ENCODE measurements around the gene ZFHX3.
A peak's percentile ranks its signal among the peaks of the same experiment; 100 is the strongest.

Gene ZFHX3

GRCh38 chr16:73059779-73060615 is 12.1 kb upstream of the ZFHX3 start:
- H3K27me3 ChIP-seq (ENCODE audit: insufficient read depth, low read length) = peaks cover 87% of the 10 kb centered on the region
- no peak overlapping the region for H3K9ac ChIP-seq (ENCODE audit: low read depth, low read length)
- WGBS = under 1% methylated on average over 9 of the region's 10 CpGs
- no peaks in the 10 kb centered on the region for H3K9me3 ChIP-seq (ENCODE audit: insufficient read depth, low read depth, low read length)
- no peak overlapping the region for H3K27ac ChIP-seq (ENCODE audit: low read depth, low read length)
- H3K4me1 ChIP-seq (ENCODE audit: insufficient read depth, low read length) = peaks cover 79% of the 10 kb centered on the region
- H3K4me3 ChIP-seq (ENCODE audit: low read length) = peak overlapping the region; percentile 12; the same call in 1 of the 2 replicates
- no peaks in the 10 kb centered on the region for H3K36me3 ChIP-seq (ENCODE audit: insufficient read depth, low read length)

- peaks cover 87% of the 10 kb centered on the region for H3K27me3 ChIP-seq (ENCODE audit: insufficient read depth, low read length)
- WGBS = under 1% methylated on average over 70 of the region's 72 CpGs
- H3K36me3 ChIP-seq (ENCODE audit: insufficient read depth, low read length) = no peaks in the 10 kb centered on the region
- peaks cover 78% of the 10 kb centered on the region for H3K4me1 ChIP-seq (ENCODE audit: insufficient read depth, low read length)
- no peak overlapping the region for H3K27ac ChIP-seq (ENCODE audit: low read depth, low read length)
- peak overlapping the region; percentile 59 for H3K4me3 ChIP-seq (ENCODE audit: low read length)
- no peak overlapping the region for H3K9ac ChIP-seq (ENCODE audit: low read depth, low read length)
- no peaks in the 10 kb centered on the region for H3K9me3 ChIP-seq (ENCODE audit: insufficient read depth, low read depth, low read length)
Measured at GRCh38 chr16:73058616-73059409, 10.9 kb upstream of the ZFHX3 start.

- peaks cover 76% of the 10 kb centered on the region for H3K4me1 ChIP-seq (ENCODE audit: insufficient read depth, low read length)
- H3K9ac ChIP-seq (ENCODE audit: low read depth, low read length) = no peak overlapping the region
- no peaks in the 10 kb centered on the region for H3K36me3 ChIP-seq (ENCODE audit: insufficient read depth, low read length)
- under 1% methylated on average over 61 of the region's 61 CpGs for WGBS
- peak overlapping the region; percentile 38 for H3K4me3 ChIP-seq (ENCODE audit: low read length)
- H3K9me3 ChIP-seq (ENCODE audit: insufficient read depth, low read depth, low read length) = no peaks in the 10 kb centered on the region
- H3K27me3 ChIP-seq (ENCODE audit: insufficient read depth, low read length) = peaks cover 87% of the 10 kb centered on the region
- no peak overlapping the region for H3K27ac ChIP-seq (ENCODE audit: low read depth, low read length)
Measured at GRCh38 chr16:73058221-73058615, 10.3 kb upstream of the ZFHX3 start.

DNA sequence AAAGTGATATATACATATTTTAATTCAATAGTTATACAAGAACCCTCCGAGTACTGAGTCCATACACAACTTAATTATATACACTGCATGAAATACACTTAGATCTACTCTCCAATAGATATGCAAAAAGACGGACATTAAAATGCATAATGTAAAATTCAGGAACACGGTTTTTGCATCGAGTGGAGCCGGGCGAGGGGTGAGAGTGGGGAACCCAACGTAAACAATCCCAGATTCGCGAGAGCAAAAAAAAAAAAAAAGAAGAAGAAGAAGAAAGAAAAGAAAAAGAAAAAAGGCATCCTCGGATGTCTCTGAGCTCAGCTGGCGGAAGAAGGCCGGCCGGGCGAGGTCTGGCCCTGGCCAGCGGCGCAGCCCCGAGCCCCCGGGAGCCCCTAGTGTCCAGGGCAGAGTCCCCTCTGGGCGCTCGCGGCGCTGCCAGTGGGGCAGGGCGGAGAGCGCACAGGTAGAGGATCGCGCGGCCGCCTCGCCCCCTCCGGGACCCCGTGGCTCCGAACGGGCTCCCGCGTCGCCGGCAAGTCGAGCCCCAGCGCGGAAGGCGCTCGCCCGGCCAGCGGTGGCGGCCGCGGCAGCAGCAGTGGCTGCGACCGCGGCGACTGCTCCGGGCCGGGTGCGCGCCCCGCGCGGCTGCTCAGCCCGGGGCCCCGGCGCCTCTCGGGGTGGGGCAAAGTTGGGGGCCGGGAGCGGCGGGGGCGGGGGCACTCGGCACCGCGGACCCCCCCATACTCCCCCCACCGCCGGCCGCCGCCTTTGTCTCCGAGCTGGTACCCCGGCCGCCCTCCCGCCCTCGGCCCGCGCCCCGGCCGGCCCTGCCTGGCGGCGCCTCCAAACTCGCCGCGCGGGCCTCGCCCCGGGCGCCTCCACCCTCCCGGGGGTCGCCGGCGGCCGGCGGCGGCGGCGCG is 9.6 kb upstream of the ZFHX3 start:
- no peak overlapping the region for H3K27ac ChIP-seq (ENCODE audit: low read depth, low read length)
- H3K27me3 ChIP-seq (ENCODE audit: insufficient read depth, low read length) = peaks cover 87% of the 10 kb centered on the region
- H3K9ac ChIP-seq (ENCODE audit: low read depth, low read length) = peak overlapping the region; percentile 28; the same call in 1 of the 2 replicates
- no peaks in the 10 kb centered on the region for H3K36me3 ChIP-seq (ENCODE audit: insufficient read depth, low read length)
- H3K4me3 ChIP-seq (ENCODE audit: low read length) = peak overlapping the region; percentile 52
- under 1% methylated on average over 101 of the region's 101 CpGs for WGBS
- no peaks in the 10 kb centered on the region for H3K9me3 ChIP-seq (ENCODE audit: insufficient read depth, low read depth, low read length)
- H3K4me1 ChIP-seq (ENCODE audit: insufficient read depth, low read length) = peaks cover 78% of the 10 kb centered on the region

DNA sequence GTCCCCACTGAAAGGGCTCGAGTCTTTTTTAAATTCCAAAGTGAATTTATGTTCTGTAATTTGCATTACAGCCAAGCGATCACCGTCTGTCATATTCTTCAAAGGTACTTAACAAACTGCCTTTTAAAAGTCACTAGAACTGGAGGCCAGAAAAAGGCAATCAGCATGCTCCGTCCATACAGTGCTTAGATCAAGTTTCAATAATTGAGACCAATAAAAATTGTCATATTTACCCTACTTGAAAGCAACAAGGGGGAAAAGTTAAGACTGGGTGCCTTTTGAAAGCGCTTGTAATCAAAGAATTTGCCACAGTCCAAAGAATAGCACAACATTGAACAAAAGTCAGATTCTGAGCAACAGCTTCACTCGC is 9.0 kb upstream of the ZFHX3 start:
- H3K27ac ChIP-seq (ENCODE audit: low read depth, low read length) = no peak overlapping the region
- H3K9me3 ChIP-seq (ENCODE audit: insufficient read depth, low read depth, low read length) = no peaks in the 10 kb centered on the region
- 1% methylated on average over 6 of the region's 6 CpGs for WGBS
- peaks cover 78% of the 10 kb centered on the region for H3K4me1 ChIP-seq (ENCODE audit: insufficient read depth, low read length)
- no peaks in the 10 kb centered on the region for H3K36me3 ChIP-seq (ENCODE audit: insufficient read depth, low read length)
- peaks cover 87% of the 10 kb centered on the region for H3K27me3 ChIP-seq (ENCODE audit: insufficient read depth, low read length)
- H3K4me3 ChIP-seq (ENCODE audit: low read length) = peak overlapping the region; percentile 52
- no peak overlapping the region for H3K9ac ChIP-seq (ENCODE audit: low read depth, low read length)

DNA sequence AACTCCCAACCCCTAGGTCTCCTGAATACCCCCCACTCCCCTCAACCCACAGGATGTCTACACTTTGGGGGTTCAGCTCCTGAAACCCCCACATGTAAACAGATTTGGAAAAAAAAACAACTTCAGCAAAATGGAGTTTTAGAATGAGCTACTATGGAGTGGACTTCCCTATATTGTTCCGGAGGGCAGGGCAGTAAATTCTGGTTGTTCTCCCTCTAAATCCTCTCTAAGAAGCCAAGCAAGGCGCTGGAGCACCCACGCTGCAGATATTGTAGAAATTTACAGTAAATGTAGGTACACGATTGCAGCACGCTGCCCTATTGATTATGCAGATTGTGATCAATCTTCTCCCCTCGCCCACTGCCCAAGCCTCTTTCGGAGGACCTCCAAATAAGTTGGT is 8.5 kb upstream of the ZFHX3 start:
- 8% methylated on average over 7 of the region's 7 CpGs for WGBS
- peaks cover 78% of the 10 kb centered on the region for H3K4me1 ChIP-seq (ENCODE audit: insufficient read depth, low read length)
- no peaks in the 10 kb centered on the region for H3K36me3 ChIP-seq (ENCODE audit: insufficient read depth, low read length)
- no peak overlapping the region for H3K9ac ChIP-seq (ENCODE audit: low read depth, low read length)
- H3K4me3 ChIP-seq (ENCODE audit: low read length) = peak overlapping the region; percentile 52
- no peaks in the 10 kb centered on the region for H3K9me3 ChIP-seq (ENCODE audit: insufficient read depth, low read depth, low read length)
- H3K27ac ChIP-seq (ENCODE audit: low read depth, low read length) = no peak overlapping the region
- H3K27me3 ChIP-seq (ENCODE audit: insufficient read depth, low read length) = peaks cover 87% of the 10 kb centered on the region

GRCh38 chr16:73054813-73055482 is 7.0 kb upstream of the ZFHX3 start:
- Histone ChIP-seq H3K27me3 (ENCODE audit: insufficient read depth, low read length) (peaks cover 87% of the 10 kb centered on the region), H3K27ac (ENCODE audit: low read depth, low read length) (no peak overlapping the region), H3K9me3 (ENCODE audit: insufficient read depth, low read depth, low read length) (no peaks in the 10 kb centered on the region), H3K4me3 (ENCODE audit: low read length) (peak overlapping the region; percentile 21; the same call in 1 of the 2 replicates), H3K9ac (ENCODE audit: low read depth, low read length) (no peak overlapping the region), H3K4me1 (ENCODE audit: insufficient read depth, low read length) (peaks cover 75% of the 10 kb centered on the region), H3K36me3 (ENCODE audit: insufficient read depth, low read length) (no peaks in the 10 kb centered on the region)
- no CpG with 5 or more reads among the region's 5 CpGs for WGBS

DNA sequence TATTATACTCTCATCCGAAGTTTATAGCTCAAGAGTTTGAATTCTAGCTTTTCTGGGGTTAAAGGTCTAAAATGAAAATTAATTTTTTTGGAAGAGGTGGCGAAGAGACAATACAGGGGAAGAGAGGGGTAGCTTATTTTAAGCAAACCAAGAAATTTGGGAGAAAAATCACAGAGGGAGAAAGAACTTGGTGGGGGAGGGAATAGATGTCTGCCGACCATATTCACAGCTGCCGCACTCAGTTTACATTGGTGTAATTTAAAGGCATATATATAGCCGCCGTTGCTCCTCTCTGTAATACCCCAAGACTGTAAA is 6.5 kb upstream of the ZFHX3 start:
- 6% methylated on average over 4 of the region's 6 CpGs for WGBS
- H3K4me1 ChIP-seq (ENCODE audit: insufficient read depth, low read length) = peaks cover 75% of the 10 kb centered on the region

DNA sequence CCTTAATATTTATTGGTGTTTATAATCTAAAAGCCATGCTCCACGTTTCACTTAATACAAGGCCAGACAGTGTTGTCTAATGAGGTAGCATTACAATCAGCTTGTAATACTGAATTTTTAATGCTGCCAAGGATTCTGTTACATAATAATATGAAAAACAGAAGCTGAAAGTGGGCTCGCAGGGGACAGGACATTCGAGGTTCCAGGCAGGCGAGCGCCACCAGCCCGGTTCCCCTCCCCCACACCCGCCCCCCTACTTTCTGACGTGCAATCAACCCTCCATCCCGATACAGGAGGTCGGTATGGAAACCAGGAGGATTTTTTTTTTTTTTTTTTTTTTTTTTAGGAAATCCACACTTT is 6.2 kb upstream of the ZFHX3 start:
- peaks cover 76% of the 10 kb centered on the region for H3K4me1 ChIP-seq (ENCODE audit: insufficient read depth, low read length)
- no peak overlapping the region for H3K9ac ChIP-seq (ENCODE audit: low read depth, low read length)
- H3K4me3 ChIP-seq (ENCODE audit: low read length) = peak overlapping the region; percentile 40

More for the DNA sequence above, 6.5 kb upstream of the ZFHX3 start:
- no peaks in the 10 kb centered on the region for H3K36me3 ChIP-seq (ENCODE audit: insufficient read depth, low read length)
- H3K27ac ChIP-seq (ENCODE audit: low read depth, low read length) = no peak overlapping the region
- H3K27me3 ChIP-seq (ENCODE audit: insufficient read depth, low read length) = peaks cover 87% of the 10 kb centered on the region
- H3K4me3 ChIP-seq (ENCODE audit: low read length) = no peak overlapping the region
- no peaks in the 10 kb centered on the region for H3K9me3 ChIP-seq (ENCODE audit: insufficient read depth, low read depth, low read length)
- no peak overlapping the region for H3K9ac ChIP-seq (ENCODE audit: low read depth, low read length)

GRCh38 chr16:73053364-73054124 is 5.6 kb upstream of the ZFHX3 start:
- H3K36me3 ChIP-seq (ENCODE audit: insufficient read depth, low read length) = no peaks in the 10 kb centered on the region
- H3K4me1 ChIP-seq (ENCODE audit: insufficient read depth, low read length) = peaks cover 82% of the 10 kb centered on the region
- H3K9me3 ChIP-seq (ENCODE audit: insufficient read depth, low read depth, low read length) = no peaks in the 10 kb centered on the region
- WGBS = under 1% methylated on average over 14 of the region's 16 CpGs
- peak overlapping the region; percentile 40 for H3K4me3 ChIP-seq (ENCODE audit: low read length)
- H3K27me3 ChIP-seq (ENCODE audit: insufficient read depth, low read length) = peaks cover 92% of the 10 kb centered on the region
- H3K9ac ChIP-seq (ENCODE audit: low read depth, low read length) = no peak overlapping the region
- peak overlapping the region; percentile 13; the same call in 1 of the 2 replicates for H3K27ac ChIP-seq (ENCODE audit: low read depth, low read length)

More for the DNA sequence above, 6.2 kb upstream of the ZFHX3 start:
- H3K27ac ChIP-seq (ENCODE audit: low read depth, low read length) = no peak overlapping the region
- WGBS = 0% methylated on average over 6 of the region's 10 CpGs
- H3K9me3 ChIP-seq (ENCODE audit: insufficient read depth, low read depth, low read length) = no peaks in the 10 kb centered on the region
- H3K36me3 ChIP-seq (ENCODE audit: insufficient read depth, low read length) = no peaks in the 10 kb centered on the region
- H3K27me3 ChIP-seq (ENCODE audit: insufficient read depth, low read length) = peaks cover 87% of the 10 kb centered on the region
